GM18870 (cell line): ENCODE measurements around the gene ZFP82.

Experiments
- ATAC-seq: cut with Tn5 transposase; IDR thresholded peaks from one replicate; pipeline ENCODE4 v1.9.1; 2021; ENCODE audit warnings: moderate library complexity; ENCODE audit not compliant: unreplicated experiment

ZFP82 gene

DNA sequence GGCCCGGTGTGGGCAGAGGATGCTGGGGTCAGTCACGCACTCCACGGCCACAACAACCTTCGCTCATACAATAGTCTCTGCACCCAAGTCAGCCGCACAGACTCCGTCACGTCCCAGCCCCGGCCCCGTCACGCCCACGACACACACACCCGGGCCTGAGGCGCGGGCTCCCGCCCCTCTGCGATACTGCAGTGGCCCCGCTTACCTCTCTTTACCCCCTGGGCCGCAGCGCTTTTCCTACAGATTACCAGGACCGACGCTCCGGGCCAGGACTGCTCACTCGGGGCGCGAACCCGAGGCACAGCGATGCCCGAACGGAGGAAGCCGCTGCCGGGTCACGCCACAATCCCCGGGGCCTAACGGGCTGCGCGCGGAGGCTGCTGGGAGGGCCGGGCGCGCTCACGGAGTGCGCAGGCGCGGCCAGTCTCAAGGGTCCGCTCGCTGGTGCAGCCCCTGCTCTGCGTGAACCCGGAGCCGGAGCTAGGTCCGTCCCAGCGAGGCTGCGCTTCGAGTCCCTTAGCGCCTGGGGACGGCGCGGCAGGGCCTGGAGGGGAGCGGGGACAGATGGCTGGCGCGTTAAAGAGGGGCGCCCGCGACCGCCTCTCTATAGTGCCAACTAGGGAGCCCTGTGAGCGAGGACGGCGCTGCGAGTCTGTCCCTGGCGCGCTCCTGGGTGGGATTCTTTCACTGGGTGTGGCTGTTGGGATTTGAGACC is at the start of gene ZFP82:
Gene ZFP82 (minus strand): TSS at position 358 of the 715 bp plus-strand sequence. CDS start 8,855 bp downstream, outside the sequence.
- ATAC-seq = no peak

DNA sequence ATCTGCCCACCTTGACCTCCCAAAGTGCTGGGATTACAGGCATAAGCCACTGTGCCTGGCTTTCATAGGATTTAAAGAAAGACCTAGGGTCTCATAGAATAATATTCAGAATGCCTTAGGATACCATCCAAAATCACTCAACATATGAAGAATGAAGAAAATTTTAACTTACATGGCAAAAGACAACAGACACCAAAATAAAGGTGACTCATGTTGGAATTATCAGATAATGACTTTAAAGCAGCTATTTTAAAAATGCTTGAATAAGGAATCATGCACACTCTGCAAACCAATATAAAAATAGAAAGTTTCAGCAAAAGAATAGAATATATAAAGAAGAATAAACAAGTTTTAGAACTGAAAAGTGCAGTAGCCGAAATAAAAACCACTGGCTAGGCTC is 41.6 kb upstream of the ZFP82 start:
- no peak for ATAC-seq

DNA sequence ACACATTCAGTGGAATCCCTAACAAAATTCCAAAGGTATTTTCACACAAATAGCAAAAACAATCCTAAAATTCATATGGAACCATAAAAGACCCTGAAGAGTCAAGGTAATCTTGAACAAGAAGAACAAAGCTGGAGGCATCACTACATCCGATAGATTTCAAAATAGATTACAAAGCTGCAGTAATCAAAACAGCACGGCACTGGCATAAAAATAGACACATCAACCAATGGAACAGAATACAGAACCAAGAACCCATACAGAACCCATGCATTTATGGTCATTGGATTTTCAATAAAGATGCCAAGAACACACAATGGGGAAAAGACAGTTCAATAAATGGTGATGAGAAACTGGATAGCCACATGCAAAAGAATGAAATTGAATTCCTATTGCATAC is 38.4 kb upstream of the ZFP82 start:
- ATAC-seq = no peak

DNA sequence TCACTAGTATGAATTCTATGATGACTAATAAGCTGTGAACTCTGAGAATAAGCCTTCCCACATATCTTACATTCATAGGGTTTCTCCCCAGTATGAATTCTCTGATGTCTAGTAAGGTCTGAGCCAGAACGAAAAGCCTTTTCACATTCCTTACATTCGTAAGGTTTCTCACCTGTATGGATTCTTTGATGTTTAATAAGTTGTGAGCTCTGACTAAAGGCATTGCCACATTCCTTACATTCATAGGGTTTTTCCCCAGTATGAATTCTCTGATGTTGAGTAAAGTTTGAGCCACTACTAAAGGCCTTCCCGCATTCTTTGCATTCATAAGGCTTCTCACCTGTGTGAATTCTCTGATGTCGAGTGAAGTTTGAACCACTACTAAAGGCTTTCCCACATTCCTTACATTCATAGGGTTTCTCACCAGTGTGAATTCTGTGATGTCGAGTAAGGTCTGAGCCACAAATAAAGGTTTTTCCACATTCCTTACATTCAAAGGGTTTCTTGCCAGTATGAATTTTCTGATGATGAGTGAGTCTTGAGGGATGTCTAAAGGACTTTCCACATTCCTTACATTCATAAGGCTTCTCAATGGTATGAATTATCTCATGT is 30.7 kb upstream of the ZFP82 start:
- ATAC-seq = no peak

DNA sequence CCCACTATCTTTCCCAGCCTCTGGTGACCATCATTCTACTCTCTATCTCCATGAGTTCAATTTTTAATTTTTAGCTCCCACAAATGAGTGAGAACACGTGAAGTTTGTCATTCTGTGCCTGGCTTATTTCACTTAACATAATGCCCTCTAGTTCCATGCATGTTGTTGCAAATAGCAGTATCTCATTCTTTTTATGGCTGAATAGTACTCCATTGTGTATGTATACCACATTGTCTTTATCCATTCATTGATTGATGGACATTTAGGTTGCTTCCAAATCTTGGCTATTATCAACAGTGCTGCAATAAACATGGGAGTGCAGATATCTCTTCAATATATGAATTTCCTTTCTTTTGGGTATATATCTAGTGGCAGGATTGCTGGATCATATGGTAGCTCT is 22.9 kb upstream of the ZFP82 start:
- ATAC-seq = no peak

DNA sequence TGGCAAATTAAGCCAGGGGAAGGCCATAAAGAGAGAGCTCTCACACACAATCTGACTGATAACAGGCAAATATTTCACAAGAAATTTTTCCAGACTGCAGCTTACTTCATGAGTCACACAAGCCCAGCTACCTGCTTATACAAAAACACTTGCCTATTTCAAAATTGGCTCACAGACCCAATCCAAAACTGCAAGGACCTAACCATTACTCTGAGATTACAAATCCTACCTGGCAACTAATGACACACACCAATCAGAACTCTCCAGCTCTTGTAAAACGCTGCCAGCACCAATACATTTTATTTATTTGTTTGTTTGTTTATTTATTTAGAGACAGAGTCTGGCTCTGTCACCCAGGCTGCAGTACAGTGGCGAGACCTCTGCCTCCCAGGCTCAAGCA is 18.1 kb upstream of the ZFP82 start:
- ATAC-seq = no peak

DNA sequence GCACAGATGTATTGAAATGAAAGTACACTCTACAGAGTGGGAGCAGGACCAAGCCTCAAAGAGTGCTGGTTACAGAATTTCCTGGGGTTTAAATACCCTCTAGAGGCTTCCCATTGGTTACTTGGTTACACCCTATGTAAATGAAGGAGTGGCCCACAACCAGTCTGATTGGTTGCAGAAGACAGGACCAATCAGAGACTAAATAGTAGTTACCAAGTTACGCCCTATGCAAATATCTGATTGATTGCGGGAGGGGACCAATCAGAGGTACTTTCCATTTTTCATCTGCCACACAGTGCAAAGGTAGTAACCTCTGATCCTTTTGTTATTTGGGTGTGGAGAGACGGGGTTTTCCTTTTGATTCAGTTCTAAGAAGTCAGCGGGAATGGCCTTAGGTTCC is 5.5 kb upstream of the ZFP82 start:
- ATAC-seq = no peak

DNA sequence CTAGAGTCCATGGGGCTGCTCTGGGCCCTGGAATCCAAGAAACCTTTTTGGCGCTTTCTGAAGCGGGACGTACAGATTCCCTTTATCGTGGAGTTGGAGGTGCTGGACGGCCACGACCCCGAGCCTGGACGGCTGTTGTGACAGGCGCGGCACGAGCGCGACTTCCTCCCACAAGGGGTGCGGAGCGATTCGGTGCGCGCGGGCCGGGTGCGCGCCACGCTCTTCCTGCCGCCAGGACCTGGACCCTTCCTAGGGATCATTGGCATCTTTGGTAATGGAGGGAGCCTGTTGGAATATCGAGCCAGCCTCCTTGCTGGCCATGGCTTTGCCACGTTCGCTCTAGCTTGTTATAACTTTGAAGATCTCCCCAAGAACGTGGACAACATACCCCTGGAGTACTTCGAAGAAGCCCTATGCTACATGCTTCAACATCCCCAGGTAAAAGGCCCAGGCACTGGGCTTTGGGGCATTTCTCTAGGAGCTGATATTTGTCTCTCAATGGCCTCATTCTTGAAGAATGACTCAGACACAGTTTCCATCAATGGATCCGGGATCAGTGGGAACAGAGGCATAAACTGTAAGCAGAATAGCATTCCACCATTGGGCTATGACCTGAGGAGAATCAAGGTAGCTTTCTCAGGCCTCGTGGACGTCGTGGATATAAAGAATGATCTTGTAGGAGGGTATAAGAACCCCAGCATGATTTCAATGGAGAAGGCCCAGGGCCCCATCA is 3.5 kb upstream of the ZFP82 start:
- no peak for ATAC-seq

DNA sequence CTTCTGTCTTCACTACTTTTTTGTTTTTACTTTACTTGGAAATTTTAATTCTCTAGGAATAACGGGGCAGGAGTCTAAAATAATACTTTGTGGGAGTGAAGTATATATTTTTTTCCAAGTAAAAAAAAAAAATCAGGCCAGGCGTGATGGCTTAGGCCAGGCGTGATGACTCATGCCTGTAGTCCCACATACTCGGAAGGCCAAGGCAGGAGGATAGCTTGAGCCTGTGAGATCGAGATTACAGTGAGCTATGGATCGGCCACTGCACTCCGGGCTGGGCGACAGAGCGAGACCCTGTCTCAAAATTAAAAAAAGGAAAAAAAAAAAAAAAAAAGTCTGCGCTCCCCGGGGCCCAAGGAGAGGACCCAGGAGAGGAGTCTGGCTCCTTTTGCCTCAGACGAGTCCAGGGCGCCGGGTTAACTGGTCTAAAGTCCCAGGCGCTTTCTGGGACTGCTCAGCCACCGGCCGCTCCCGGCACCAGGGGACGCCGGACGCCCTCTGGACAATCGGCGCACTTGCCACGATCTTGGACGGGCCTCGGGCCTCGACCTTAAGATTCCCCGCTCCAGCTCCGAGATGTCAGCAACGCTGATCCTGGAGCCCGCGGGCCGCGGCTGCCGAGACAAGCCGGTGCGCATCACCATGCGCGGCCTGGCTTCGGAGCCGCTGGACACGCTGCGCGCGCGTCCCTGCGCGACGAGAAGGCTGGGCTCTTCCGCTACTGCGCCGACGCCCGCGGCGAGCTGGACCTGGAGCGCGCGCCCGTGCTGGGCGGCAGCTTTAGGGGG is 2.7 kb upstream of the ZFP82 start:
- ATAC-seq = no peak

DNA sequence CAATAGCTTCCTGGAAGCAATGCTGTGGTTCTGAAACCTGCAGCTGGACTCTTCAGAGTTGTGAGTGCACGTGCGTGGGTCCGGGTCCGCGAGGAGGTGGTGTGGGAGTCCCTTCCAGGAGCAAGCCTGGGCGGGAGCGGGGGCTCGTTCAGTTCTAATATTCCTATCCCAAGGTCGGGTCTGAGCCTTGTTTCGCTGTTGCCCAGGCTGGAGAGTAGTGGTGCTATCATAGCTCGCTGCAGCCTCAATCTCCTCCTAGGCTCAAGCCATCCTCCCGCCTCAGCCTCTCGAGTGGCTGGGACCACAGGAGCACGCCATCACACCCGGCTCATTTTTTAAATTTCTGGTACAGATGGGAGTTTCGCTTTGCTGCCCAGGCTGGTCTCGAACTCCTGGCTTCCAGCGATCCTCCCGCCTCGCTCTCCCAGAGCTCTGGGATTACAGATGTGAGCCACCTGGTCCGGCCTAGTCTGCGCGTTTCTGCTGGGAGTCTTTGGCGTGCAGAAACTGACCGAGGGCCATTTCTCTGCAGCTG is 625 bp downstream of the ZFP82 start:
- ATAC-seq = no peak

DNA sequence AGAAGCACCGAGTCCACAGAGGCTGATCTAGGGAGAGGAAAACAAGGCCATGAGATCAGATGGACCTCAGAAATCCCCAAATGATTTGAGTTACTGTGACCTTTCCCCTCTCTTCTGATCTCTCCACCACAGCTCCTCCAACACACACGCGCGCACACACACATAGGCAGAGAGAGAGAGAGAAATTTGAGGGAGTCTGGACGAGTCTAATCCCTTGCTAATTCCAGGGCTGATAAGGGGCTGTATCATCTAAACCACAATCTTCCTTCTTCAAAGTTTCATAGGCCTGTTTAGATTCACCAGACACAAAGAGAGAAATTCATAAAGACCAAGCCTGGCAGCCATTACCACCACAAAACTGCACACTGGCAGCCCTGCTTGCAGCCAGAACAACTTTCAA is 8.6 kb downstream of the ZFP82 start:
- no peak for ATAC-seq

DNA sequence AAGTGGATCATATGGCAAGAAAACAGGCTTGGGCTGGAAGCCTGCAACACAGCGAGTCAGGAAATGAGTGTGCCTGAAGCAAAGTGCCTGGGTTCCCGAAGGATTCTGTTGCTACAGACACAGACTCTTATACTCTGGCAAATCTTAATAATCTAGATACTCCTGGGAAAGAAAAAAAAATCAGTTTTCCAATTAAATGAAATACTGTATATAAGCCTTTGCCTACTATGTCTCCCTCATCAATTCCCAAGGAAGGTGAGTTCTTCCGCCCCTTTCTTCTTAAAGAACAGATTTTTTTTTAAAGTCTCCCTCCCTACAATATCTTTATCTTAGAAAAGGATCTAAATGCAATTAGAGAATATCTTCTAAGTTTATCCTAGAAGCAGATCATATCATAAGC is 10.3 kb downstream of the ZFP82 start:
- ATAC-seq = no peak

DNA sequence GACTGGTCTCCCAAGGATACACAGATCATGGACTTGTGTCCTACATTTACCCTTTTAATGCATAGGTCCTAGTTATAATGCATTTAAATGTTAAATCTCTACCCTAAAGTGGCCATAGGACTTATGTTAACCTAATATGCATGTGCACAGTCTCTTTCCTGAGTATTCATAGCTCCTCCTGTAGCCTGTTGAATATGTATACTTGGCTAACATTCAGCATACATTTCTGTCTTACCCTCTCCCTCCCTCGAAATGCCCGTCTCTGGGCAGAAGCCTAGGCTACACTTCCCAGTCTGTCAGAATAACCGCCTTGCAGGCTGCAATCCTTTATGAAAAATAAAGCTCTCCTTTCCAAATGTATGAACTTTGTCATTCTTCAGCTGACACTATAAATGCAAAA is 13.9 kb downstream of the ZFP82 start:
- no peak for ATAC-seq

DNA sequence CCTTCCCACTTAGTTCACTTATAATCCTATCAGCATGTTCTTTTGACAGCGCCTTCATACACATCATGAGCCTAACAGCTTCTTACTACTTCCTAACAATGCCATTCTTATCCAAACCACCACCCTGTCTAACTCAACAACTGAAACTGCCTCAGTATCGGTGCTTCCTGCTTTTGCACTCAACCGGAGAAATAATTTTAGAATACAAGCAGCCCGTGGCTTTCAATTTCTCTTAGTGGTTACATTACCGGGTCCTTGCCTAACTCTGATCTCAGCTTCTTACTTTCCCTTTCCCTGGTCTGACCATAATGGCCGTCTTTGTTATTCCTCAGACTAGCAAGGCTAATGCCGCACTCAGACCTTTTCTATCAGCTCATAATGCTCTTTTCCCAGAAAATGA is 17.0 kb downstream of the ZFP82 start:
- no peak for ATAC-seq

DNA sequence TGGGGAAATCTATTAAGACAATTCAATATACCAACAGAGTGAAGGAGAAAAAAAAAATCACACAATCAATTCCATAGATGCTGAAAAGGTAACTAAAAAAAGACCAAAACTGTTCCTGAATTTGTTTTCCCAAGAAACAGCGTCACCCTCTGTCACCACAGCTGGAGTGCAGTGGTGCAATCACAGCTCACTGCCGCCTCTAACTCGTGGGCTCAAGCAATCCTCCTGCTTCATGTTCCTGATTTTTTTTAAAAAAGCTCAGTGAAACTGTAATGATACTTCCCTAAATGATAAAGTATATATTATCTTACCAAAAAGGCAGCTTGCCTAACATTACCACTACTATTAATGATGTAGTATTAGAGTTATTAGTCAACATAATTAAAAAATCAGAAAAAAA is 19.9 kb downstream of the ZFP82 start:
- no peak for ATAC-seq

DNA sequence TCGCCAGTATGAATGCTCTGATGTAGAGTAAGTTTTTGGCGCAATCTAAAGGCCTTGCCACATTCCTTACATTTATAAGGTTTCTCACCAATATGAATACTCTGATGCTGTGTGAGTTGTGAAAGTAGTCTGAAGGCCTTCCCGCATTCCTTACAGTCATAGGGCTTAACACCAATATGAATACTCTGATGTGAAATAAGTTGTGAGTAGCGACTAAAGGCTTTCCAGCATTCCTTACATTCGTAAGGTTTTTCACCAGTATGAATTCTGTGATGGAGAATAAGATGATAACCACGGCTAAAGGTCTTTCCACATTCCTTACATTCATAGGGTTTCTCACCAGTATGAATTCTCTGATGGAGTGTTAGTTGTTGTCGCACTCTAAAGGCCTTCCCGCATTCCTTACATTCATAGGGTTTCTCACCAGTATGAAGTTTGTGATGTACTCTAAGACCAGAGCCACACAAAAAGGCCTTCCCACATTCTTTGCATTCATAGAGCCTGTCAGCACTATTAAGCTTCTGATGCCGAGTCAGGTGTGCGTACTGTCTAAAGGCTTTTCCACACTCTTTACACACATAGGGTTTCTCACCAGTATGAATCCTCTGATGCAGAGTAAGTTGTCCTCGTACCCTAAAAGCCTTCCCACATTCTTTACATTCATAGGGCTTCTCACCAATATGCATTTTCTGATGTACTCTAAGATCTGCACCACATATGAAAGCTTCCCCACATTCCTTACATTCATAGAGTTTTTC is 25.3 kb downstream of the ZFP82 start:
- ATAC-seq = no peak

DNA sequence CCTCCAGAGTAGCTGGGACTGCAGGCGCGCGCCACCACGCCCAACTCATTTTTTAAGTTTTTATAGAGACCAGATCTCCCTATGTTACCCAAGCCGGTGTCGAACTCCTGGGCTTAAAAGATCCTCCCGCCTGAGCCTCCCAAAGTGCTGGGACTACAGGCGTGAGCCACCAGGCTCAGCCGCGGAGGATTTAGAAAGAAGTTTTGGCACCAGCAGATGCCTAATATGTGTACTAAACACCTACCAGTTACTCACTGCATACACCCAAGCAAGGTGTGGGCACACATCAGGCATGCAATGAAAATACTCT is 39.0 kb downstream of the ZFP82 start:
- ATAC-seq = no peak

DNA sequence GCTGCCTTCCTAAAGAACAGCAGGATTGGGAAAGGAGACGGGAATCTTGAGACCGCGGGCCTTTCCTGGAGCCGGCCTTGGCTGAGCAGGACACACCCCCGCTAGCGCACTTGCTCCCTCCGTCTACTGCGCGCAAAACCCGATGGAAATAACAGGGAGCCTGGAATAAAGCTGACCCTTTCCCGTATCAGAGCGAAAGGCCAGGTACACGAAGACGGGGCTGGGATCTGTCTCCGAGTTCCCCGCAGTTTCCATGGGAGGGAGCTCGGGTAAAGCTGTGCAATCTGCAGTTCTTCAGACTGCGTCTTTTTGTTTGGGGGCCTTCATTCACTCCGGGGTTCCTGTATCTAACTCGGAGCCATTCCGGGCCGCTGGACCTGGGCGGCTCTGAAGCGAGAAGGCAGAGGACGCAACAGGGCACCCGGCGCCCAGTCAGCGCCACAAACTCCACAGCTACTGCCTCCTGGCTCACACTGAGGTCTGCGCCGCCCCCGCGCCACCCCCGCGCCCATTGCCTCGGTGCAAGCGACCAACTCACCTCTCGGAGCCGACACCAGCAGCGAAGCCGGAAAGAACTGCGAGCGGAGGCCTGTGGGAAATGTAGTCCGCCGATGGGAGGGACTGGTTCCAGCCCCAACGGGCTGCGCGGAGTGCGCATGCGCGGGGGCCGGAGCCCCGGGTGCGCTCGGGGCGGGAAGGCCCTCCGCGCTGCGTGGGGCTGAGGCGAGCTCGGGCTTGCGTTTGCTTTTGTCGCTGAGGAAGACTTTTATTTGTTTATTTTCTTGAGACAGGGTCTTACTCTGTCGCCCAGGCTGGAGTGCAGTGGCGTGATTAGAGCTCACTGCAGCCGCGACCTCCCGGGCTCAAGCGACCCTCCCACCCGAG is 39.6 kb downstream of the ZFP82 start, which contains the start of gene ZFP14:
Gene ZFP14 (minus strand): TSS at position 577 of the 885 bp plus-strand sequence. CDS start 11,309 bp downstream, outside the sequence.
- ATAC-seq = peak; percentile 82

DNA sequence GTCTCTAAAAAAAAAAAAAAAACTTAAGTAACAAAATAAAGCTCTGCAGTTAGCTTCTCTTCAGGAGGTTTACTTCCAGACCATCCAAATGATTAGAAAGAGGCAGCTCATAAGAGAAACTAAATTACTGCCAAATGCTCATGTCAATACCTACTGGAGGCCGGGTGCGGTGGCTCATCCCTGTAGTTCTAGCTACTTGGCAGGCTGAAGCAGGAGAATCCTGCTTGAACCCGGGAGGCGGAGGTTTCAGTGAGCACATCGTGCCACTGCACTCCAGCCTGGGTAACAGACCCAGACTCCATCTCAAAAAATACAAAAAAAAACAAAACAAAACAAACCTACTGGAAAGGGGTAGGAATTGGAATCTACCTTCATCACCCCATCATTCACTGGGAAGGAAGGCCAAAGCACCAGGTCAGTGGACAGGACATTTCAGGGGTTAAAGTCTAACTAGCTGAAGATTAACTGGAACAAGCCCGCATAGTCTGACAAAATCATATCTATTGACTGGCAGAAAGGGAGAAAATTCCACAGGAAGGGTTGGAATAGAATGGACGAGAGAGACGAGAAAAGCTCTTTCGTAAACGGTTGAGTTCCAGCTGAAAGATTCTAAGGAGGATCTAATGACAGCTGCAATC is 40.8 kb downstream of the ZFP82 start:
- ATAC-seq = no peak
